Breast epithelium (tissue), 4 donors: ENCODE data around the gene SARNP. TPM values are rescaled to one million over a fixed set of nuclear protein-coding genes. Genes with fewer than 3 reads are reported as not detected.
A peak's percentile ranks its signal among the peaks of the same experiment; 100 is the strongest.

ENCODE experiments used
- DNase-seq, 2 donors: peaks; one replicate each; pipeline ENCODE4 v3.0.0-alpha.2; 2019; ENCODE audit warnings: low spot score in 2 of 2
- H3K27ac ChIP-seq, 2 donors: fragments of 200-600 bp; sonication (generic) in 1 of 2; one replicate each; pipeline ENCODE4 v1.5.1; 2016 to 2019; ENCODE audit warnings: mild to moderate bottlenecking in 1 of 2
- H3K27me3 ChIP-seq, 2 donors: fragments of 200-600 bp; sonication (generic) in 1 of 2; one replicate each; pipeline versions ENCODE4 v1.5.1 to v1.6.0; 2017 to 2019; ENCODE audit warnings: control low read depth in 1 of 2, mild to moderate bottlenecking in 1 of 2
- H3K36me3 ChIP-seq: fragments of 200-600 bp; one replicate; pipeline ENCODE4 v1.5.1; 2019
- H3K4me1 ChIP-seq, 2 donors: fragments of 200-600 bp; sonication (generic); one replicate each; pipeline ENCODE4 v1.5.1; 2016 to 2019; ENCODE audit warnings: control low read depth in 1 of 2
- H3K4me3 ChIP-seq, 3 donors: fragments of 200-600 bp; sonication (generic); 1 replicate in 2 of 3; 2 replicates in 1 of 3; pipeline ENCODE4 v1.5.1; 2016 to 2019; ENCODE audit warnings: mild to moderate bottlenecking in 3 of 3, moderate library complexity in 2 of 3
- H3K9me3 ChIP-seq, 2 donors: fragments of 200-600 bp; sonication (generic) in 1 of 2; one replicate each; pipeline ENCODE4 v1.5.1; 2016 to 2019; ENCODE audit warnings: control low read depth in 1 of 2
- POLR2A ChIP-seq: fragments of 450-650 bp; IDR thresholded peaks from one replicate; pipeline ENCODE4 v1.6.1; 2016; ENCODE audit warnings: antibody characterized with exemption, mild to moderate bottlenecking, moderate library complexity
- POLR2AphosphoS5 ChIP-seq, 3 donors: sonication (generic); formaldehyde crosslinking; IDR thresholded peaks; one replicate each; pipeline ENCODE4 v1.6.1; 2017; ENCODE audit warnings: antibody characterized with exemption in 3 of 3
- intact Hi-C: fragments of 100-400 bp; cut with DNase I; formaldehyde crosslinking; loops from one replicate; pipeline ENCODE4 v1.15.1; 2023; ENCODE audit warnings: low total_unique reads
- total RNA-seq, 3 donors: library from RNA; depleted of rRNA; stranded (reverse); fragments of >200 nt; gene quantifications; one replicate each; pipeline ENCODE4 v1.1.0, GENCODE V29; 2016
- TF ChIP-seq, protein P1 (sequence below), 3 donors: fragments of 450-650 bp; IDR thresholded peaks; one replicate each; pipeline ENCODE4 v1.5.1; 2016 to 2017; ENCODE audit warnings: antibody characterized with exemption in 3 of 3, mild to moderate bottlenecking in 3 of 3, moderate library complexity in 3 of 3

SARNP gene
- total RNA-seq, 3 donors from 2014 or later: 54.7 to 64.3 (median 55.3) TPM

DNA sequence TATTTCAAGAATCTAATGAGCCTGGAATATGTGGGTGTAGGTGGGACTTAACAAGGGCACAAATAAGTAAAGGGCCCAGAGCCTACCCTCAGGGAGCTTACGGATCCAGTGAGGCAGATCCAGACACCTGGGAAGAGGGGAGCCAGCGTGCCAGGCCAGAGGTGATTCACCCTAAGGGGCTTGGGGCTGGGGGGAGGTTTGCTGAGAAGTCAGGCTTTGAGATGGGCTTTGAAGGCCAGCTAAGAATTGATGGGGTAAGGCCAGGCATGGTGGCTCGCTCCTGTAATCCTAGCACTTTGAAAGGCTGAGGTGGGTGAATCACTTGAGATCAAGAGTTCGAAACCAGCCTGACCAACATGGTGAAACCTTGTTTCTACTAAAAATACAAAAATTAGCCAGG is 25.9 kb upstream of the SARNP start:
- peak overlapping the region; percentile 74 to 84 for H3K27ac ChIP-seq
- intact Hi-C loops: no loop called here
- DNase-seq: no peak

DNA sequence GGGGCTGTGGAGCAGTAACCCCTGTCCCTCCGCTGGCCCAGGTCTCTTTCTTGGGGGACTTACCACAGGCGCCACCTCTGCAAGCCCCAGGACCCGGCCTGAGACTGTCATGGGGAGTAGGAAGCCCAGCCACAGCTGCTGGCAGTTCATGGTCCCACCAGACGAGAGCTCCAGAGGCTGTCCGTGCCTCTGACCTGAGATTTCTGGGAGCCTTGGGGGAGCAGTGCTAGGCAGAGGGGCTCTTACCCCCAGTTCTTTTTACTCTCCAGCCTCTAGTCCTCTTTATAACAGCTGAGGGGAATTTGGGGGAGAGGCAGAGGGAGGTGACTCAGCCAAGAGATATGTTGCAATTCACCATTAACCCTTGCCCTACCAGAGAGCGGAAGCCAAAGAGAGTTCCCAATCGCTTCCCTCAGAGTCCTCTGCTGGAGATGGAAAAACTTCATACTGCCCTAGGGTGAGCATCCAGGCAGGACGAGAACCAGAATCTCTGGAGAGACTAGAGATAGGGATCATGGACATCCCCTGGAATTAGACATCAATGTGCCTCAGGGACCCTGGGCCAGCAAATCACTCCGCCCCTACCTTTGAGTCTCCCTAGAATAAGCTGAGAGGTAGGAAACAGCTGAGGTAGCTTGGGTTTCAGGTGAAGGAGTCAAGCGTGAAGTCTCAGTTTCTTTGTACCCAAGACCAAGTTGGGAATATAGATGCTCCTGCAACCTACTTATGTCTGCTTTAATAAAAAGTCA is 25.3 kb upstream of the SARNP start, which contains the start of gene MMP19:
Gene MMP19, minus strand, starts transcription at position 256 of the 749 bp plus-strand sequence. Its CDS starts 106 bp downstream, at position 150.
- peak within 1 kb of the TSS; percentile 74 to 84 for H3K27ac ChIP-seq
- H3K4me3 ChIP-seq: peak within 1 kb of the TSS; percentile 48 to 68 (median 55)
- no peak for DNase-seq
- TF ChIP-seq, protein P1, sequence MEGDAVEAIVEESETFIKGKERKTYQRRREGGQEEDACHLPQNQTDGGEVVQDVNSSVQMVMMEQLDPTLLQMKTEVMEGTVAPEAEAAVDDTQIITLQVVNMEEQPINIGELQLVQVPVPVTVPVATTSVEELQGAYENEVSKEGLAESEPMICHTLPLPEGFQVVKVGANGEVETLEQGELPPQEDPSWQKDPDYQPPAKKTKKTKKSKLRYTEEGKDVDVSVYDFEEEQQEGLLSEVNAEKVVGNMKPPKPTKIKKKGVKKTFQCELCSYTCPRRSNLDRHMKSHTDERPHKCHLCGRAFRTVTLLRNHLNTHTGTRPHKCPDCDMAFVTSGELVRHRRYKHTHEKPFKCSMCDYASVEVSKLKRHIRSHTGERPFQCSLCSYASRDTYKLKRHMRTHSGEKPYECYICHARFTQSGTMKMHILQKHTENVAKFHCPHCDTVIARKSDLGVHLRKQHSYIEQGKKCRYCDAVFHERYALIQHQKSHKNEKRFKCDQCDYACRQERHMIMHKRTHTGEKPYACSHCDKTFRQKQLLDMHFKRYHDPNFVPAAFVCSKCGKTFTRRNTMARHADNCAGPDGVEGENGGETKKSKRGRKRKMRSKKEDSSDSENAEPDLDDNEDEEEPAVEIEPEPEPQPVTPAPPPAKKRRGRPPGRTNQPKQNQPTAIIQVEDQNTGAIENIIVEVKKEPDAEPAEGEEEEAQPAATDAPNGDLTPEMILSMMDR (IDR thresholded peaks at IDR 0.05): no peak
- TF ChIP-seq POLR2AphosphoS5 (IDR thresholded peaks at IDR 0.05) (peak in 2 of 3 donors; percentile 38 to 57), POLR2A (peak; percentile 36)
- no peaks in the 10 kb centered on the region for H3K36me3 ChIP-seq
- H3K4me1 ChIP-seq: peaks cover 0 to 8% of the 10 kb centered on the region in 2 donors
- no peaks in the 10 kb centered on the region for H3K27me3 ChIP-seq
- no peaks in the 10 kb centered on the region for H3K9me3 ChIP-seq
- intact Hi-C loops: no loop called here

More for the DNA sequence above, 25.9 kb upstream of the SARNP start:
- Histone ChIP-seq H3K4me1 (peaks cover 0 to 8% of the 10 kb centered on the region in 2 donors), H3K36me3 (no peaks in the 10 kb centered on the region), H3K27me3 (no peaks in the 10 kb centered on the region), H3K4me3 (no peak overlapping the region), H3K9me3 (no peaks in the 10 kb centered on the region)
- no peak for TF ChIP-seq POLR2A
- TF ChIP-seq POLR2AphosphoS5 (IDR thresholded peaks at IDR 0.05): no peak
- TF ChIP-seq, protein P1 (IDR thresholded peaks at IDR 0.05): no peak

DNA sequence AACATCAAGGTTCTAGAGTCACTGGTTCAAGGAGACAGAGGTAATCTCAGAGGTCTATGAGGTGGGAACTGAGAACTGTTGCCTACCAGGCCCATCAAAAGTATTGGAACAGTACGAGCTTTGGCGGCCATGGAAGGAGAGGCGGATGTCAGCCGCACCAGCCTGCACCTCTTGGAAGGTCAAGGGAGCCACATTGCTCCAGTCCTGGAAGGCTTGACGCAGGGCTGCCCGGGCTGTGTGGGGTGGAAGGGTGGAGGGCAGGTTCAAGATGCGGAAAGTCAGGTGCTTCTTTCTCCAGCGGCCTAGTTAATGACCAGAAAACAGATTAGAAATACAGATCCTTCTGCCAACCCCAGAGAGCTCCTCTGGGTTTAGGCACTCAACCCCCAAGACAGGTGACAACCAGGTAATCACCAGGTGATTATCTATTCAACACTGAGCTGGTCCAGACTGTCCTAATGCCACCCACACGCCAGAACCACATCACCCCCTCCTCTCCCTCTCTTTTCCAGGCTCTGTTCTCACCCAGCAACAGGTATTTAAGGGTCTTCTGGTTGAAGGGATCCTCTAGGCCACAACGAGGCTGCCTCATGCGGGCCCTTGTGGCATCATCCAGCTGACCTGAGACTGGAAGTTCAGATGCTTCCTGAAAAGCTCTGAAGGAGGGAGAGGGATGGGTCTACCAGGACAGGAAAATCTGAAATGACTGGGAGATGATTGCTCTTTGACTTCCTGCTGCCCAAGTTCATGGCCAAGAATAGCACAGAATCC is 23.2 kb upstream of the SARNP start:
- DNase-seq: no peak
- TF ChIP-seq POLR2AphosphoS5 (IDR thresholded peaks at IDR 0.05) (no peak), POLR2A (no peak)
- TF ChIP-seq, protein P1 (IDR thresholded peaks at IDR 0.05): no peak
- Histone ChIP-seq H3K9me3 (no peaks in the 10 kb centered on the region), H3K27ac (peak overlapping the region in 1 of 2 donors; percentile 13), H3K4me1 (no peaks in the 10 kb centered on the region), H3K36me3 (no peaks in the 10 kb centered on the region), H3K27me3 (no peaks in the 10 kb centered on the region), H3K4me3 (peak overlapping the region in 2 of 3 donors; percentile 55 to 68)
- intact Hi-C loops: no loop called here

DNA sequence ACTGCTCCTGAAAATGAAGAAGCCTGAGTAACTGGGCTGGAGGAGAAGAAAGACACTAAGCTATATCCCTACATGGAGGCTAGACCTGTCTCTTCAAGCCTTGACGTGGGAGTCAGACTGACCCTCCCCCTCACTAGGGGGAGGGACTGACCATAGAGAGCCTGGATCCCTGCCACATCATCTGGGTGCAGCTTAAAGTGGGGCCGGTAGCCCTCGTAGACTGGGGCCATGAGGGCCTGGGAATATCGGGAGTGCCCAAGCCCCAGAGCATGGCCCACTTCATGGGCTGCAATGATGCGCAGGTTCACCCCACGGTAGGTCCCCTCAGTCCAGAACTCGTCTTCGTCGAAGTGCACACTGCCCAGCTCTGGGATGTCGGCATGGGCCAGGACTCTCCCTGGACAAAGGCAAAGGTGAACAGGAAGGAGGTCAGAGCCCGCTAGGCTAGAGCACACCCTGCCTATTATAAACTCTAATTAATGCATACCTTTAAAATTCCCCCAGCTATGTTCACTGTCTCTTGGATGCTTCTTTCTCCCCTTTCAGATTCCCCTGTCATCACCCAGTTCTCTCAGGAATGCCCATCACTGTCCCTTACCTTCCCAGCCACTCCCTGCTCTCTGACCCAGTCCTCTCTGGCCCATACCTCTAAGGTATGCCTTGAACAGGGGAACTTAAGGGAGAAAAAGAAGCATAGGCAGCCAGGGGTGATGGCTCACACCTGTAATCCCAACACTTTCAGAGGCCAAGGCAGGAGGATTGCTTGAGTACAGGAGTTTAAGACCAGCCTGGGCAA is 22.0 kb upstream of the SARNP start:
- TF ChIP-seq POLR2A: no peak
- TF ChIP-seq POLR2AphosphoS5 (IDR thresholded peaks at IDR 0.05): no peak
- TF ChIP-seq, protein P1 (IDR thresholded peaks at IDR 0.05): no peak
- Histone ChIP-seq H3K27me3 (no peaks in the 10 kb centered on the region), H3K27ac (no peak overlapping the region), H3K36me3 (no peaks in the 10 kb centered on the region), H3K4me3 (no peak overlapping the region), H3K4me1 (no peaks in the 10 kb centered on the region), H3K9me3 (no peaks in the 10 kb centered on the region)
- intact Hi-C loops: loop anchor here (10.0 kb wide), 1 partner anchor 95 kb away; the partner anchor contains the start of gene DGKA
- DNase-seq: no peak
